Measurements from ENCODE around the gene FTCDNL1.

The FTCDNL1 gene

GRCh38 chr2:199777916-199778315 is 73.1 kb downstream of the FTCDNL1 start:
- no peak for FAIRE-seq
- TF ChIP-seq POLR2AphosphoS5 (IDR thresholded peaks at IDR 0.05; ENCODE audit: low read depth, low read length): no peak
- no peak for TF ChIP-seq POU2F2 (IDR thresholded peaks at IDR 0.05; ENCODE audit: low read depth, low read length)
- DNase-seq (ENCODE audit: insufficient read length, low spot score): no peak

GRCh38 chr2:199777315-199777714 is 73.7 kb downstream of the FTCDNL1 start:
- DNase-seq (ENCODE audit: insufficient read length, low spot score) (no peak), FAIRE-seq (no peak)
- TF ChIP-seq PAX5 (IDR thresholded peaks at IDR 0.05; ENCODE audit: insufficient read depth, low read length, severe bottlenecking) (no peak), POU2F2 (IDR thresholded peaks at IDR 0.05; ENCODE audit: low read depth, low read length) (no peak), POLR2AphosphoS5 (IDR thresholded peaks at IDR 0.05; ENCODE audit: low read depth, low read length) (no peak), TAF1 (IDR thresholded peaks at IDR 0.05; ENCODE audit: low read depth, low read length) (no peak), POLR2A (IDR thresholded peaks at IDR 0.05; ENCODE audit: low read depth, low read length) (no peak), SPI1 (IDR thresholded peaks at IDR 0.05; ENCODE audit: low read depth, low read length) (no peak)

GRCh38 chr2:199775267-199775666 is 75.7 kb downstream of the FTCDNL1 start:
- TF ChIP-seq TAF1 (IDR thresholded peaks at IDR 0.05; ENCODE audit: low read depth, low read length) (no peak), PAX5 (IDR thresholded peaks at IDR 0.05; ENCODE audit: insufficient read depth, low read length, severe bottlenecking) (no peak), SPI1 (IDR thresholded peaks at IDR 0.05; ENCODE audit: low read depth, low read length) (no peak), POLR2AphosphoS5 (IDR thresholded peaks at IDR 0.05; ENCODE audit: low read depth, low read length) (no peak), POU2F2 (IDR thresholded peaks at IDR 0.05; ENCODE audit: low read depth, low read length) (no peak), POLR2A (IDR thresholded peaks at IDR 0.05; ENCODE audit: low read depth, low read length) (no peak)
- FAIRE-seq (no peak), DNase-seq (ENCODE audit: insufficient read length, low spot score) (no peak)

- FAIRE-seq (no peak), DNase-seq (ENCODE audit: insufficient read length, low spot score) (no peak)
- TF ChIP-seq POU2F2 (IDR thresholded peaks at IDR 0.05; ENCODE audit: low read depth, low read length) (no peak), SPI1 (IDR thresholded peaks at IDR 0.05; ENCODE audit: low read depth, low read length) (0 out of 2 replicates have a peak, but pooled peaks have one; percentile 17)
These were observed 78.7 kb downstream of the FTCDNL1 start for GRCh38 chr2:199772035-199772976.

- FAIRE-seq (no peak), DNase-seq (ENCODE audit: insufficient read length, low spot score) (no peak)
- TF ChIP-seq TAF1 (IDR thresholded peaks at IDR 0.05; ENCODE audit: low read depth, low read length) (no peak), SPI1 (IDR thresholded peaks at IDR 0.05; ENCODE audit: low read depth, low read length) (no peak), PAX5 (IDR thresholded peaks at IDR 0.05; ENCODE audit: insufficient read depth, low read length, severe bottlenecking) (no peak), POLR2A (IDR thresholded peaks at IDR 0.05; ENCODE audit: low read depth, low read length) (no peak), POU2F2 (IDR thresholded peaks at IDR 0.05; ENCODE audit: low read depth, low read length) (no peak), POLR2AphosphoS5 (IDR thresholded peaks at IDR 0.05; ENCODE audit: low read depth, low read length) (no peak)
These were observed 80.3 kb downstream of the FTCDNL1 start for GRCh38 chr2:199770716-199771115.

GRCh38 chr2:199765646-199766045 is 85.3 kb downstream of the FTCDNL1 start:
- DNase-seq (ENCODE audit: insufficient read length, low spot score) (no peak), FAIRE-seq (no peak)
- no peak for TF ChIP-seq SPI1 (IDR thresholded peaks at IDR 0.05; ENCODE audit: low read depth, low read length)
- no peak for TF ChIP-seq POLR2AphosphoS5 (IDR thresholded peaks at IDR 0.05; ENCODE audit: low read depth, low read length)
- no peak for TF ChIP-seq TAF1 (IDR thresholded peaks at IDR 0.05; ENCODE audit: low read depth, low read length)
- TF ChIP-seq PAX5 (IDR thresholded peaks at IDR 0.05; ENCODE audit: insufficient read depth, low read length, severe bottlenecking): no peak
- no peak for TF ChIP-seq POLR2A (IDR thresholded peaks at IDR 0.05; ENCODE audit: low read depth, low read length)
- no peak for TF ChIP-seq POU2F2 (IDR thresholded peaks at IDR 0.05; ENCODE audit: low read depth, low read length)

DNA sequence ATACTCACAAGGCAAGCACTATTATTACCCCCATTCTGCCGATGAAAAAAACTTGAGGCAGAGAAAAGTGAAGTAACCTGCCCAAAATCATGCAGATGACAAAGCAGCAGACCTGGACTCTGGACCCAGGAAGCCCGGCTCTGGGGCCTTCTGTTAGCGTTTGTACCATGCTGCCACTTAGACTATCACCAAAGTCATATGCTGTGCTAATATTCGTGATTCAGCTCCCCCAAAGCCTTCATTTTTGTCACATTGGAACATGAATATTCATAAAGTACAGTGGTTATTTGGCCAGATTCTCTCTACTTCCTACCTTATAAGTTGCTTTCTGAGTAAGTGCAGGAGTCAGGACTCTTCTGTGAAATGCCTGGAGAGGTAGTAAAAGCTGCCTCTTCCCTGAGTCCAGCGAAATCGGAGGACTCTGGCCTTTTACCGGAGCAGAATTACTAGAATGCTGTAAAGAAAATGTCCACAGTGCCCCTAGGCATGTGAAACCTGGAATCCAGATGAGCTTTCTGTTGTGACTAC is 86.7 kb downstream of the FTCDNL1 start:
- FAIRE-seq (no peak), DNase-seq (ENCODE audit: insufficient read length, low spot score) (no peak)
- TF ChIP-seq SPI1 (IDR thresholded peaks at IDR 0.05; ENCODE audit: low read depth, low read length): no peak
- no peak for TF ChIP-seq POLR2A (IDR thresholded peaks at IDR 0.05; ENCODE audit: low read depth, low read length)
- TF ChIP-seq POU2F2 (IDR thresholded peaks at IDR 0.05; ENCODE audit: low read depth, low read length): no peak
- no peak for TF ChIP-seq TAF1 (IDR thresholded peaks at IDR 0.05; ENCODE audit: low read depth, low read length)
- no peak for TF ChIP-seq PAX5 (IDR thresholded peaks at IDR 0.05; ENCODE audit: insufficient read depth, low read length, severe bottlenecking)
- TF ChIP-seq POLR2AphosphoS5 (IDR thresholded peaks at IDR 0.05; ENCODE audit: low read depth, low read length): no peak

DNA sequence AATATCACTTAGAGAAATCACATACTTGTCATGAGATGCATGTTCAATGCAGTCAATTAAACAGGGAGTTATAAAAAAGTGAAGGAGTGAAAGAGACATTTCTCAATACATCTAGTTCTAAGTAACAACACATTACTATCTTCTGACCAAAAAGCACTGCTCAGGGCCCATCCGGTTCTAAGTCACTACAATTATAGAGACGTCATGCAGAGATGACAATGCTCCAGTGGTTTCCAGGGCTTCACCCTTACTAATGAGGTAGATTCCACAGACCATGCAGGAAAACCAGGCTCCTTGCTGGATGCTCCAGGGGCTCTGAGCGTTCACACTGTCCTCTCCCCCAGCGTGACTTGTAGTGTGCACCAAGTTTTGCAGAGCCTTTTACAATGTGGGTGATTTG is 88.0 kb downstream of the FTCDNL1 start:
- FAIRE-seq: no peak
- TF ChIP-seq POLR2AphosphoS5 (IDR thresholded peaks at IDR 0.05; ENCODE audit: low read depth, low read length): no peak
- no peak for TF ChIP-seq POU2F2 (IDR thresholded peaks at IDR 0.05; ENCODE audit: low read depth, low read length)
- no peak for TF ChIP-seq TAF1 (IDR thresholded peaks at IDR 0.05; ENCODE audit: low read depth, low read length)
- TF ChIP-seq PAX5 (IDR thresholded peaks at IDR 0.05; ENCODE audit: insufficient read depth, low read length, severe bottlenecking): no peak
- TF ChIP-seq POLR2A (IDR thresholded peaks at IDR 0.05; ENCODE audit: low read depth, low read length): no peak
- TF ChIP-seq SPI1 (IDR thresholded peaks at IDR 0.05; ENCODE audit: low read depth, low read length): no peak
- DNase-seq (ENCODE audit: insufficient read length, low spot score): no peak

- FAIRE-seq: no peak
- no peak for DNase-seq (ENCODE audit: insufficient read length, low spot score)
- TF ChIP-seq POU2F2 (IDR thresholded peaks at IDR 0.05; ENCODE audit: low read depth, low read length): no peak
These were observed 90.4 kb downstream of the FTCDNL1 start for GRCh38 chr2:199760574-199760973.

GRCh38 chr2:199757233-199757870 is 93.6 kb downstream of the FTCDNL1 start:
- DNase-seq (ENCODE audit: insufficient read length, low spot score): no peak

More at GRCh38 chr2:199757233-199757870, 93.6 kb downstream of the FTCDNL1 start:
- FAIRE-seq: no peak
- TF ChIP-seq POU2F2 (IDR thresholded peaks at IDR 0.05; ENCODE audit: low read depth, low read length) (no peak), POLR2AphosphoS5 (IDR thresholded peaks at IDR 0.05; ENCODE audit: low read depth, low read length) (no peak)
